Endothelial cell of umbilical vein (primary cell): ENCODE measurements around the gene HBZ. TPM values are rescaled to one million over a fixed set of nuclear protein-coding genes. Genes with fewer than 3 reads are reported as not detected.

Source experiments
- BruUV-seq: library from RNA; stranded (reverse); fragments of 400-500 nt; replicated peaks from 2 replicates; lab custom pipeline; 2021; lab: Mats Ljungman, UMichigan
- CTCF ChIA-PET: fragments of 300-600, 350-600 bp; sonication (Branson Sonifier 250); formaldehyde crosslinking; loops from one replicate; lab custom pipeline; 2021; ENCODE audit warnings: antibody characterized with exemption, inconsistent platforms; lab: Charles Lee
- POLR2A ChIA-PET: fragments of 300-600, 350-600 bp; sonication (Branson Sonifier 250); formaldehyde crosslinking; loops from one replicate; lab custom pipeline; 2021; ENCODE audit warnings: antibody characterized with exemption, inconsistent platforms; lab: Charles Lee
- DNase-seq: peaks from one replicate; pipeline ENCODE4 v3.0.0-alpha.2; 2011; ENCODE audit warnings: low read depth, low spot score
- FAIRE-seq: peaks from 2 replicates; lab custom pipeline; 2011; peaks lifted over from hg19 to GRCh38; lab: Jason Lieb, UNC
- H2AFZ ChIP-seq: 2 replicates; pipeline ENCODE4 v1.6.0; 2012; ENCODE audit warnings: low read depth, low read length, control low read depth, inconsistent platforms
- H3K27ac ChIP-seq: 2 replicates; pipeline ENCODE4 v1.5.1; 2011; ENCODE audit warnings: low read depth, mild to moderate bottlenecking, control low read depth, low read length, moderate library complexity; ENCODE audit not compliant: insufficient read depth
- H3K27me3 ChIP-seq, 2 experiments: 2 replicates each; pipeline versions ENCODE4 v1.6.0 to v1.6.1; 2011; ENCODE audit warnings: low read length in 2 of 2, mixed read lengths in 1 of 2; ENCODE audit not compliant: control insufficient read depth in 2 of 2, insufficient read depth in 2 of 2
- H3K36me3 ChIP-seq, 2 experiments: 2 replicates in 1 of 2; 3 replicates in 1 of 2; pipeline ENCODE4 v1.5.1; 2011; ENCODE audit warnings: low read length in 2 of 2, mild to moderate bottlenecking in 1 of 2, moderate library complexity in 1 of 2; ENCODE audit not compliant: control insufficient read depth in 2 of 2, insufficient read depth in 2 of 2; ENCODE audit errors: extremely low read depth in 1 of 2
- H3K4me1 ChIP-seq: 3 replicates; pipeline ENCODE4 v1.5.1; 2011; ENCODE audit warnings: mild to moderate bottlenecking, low read length; ENCODE audit not compliant: control insufficient read depth, insufficient read depth; ENCODE audit errors: extremely low read depth
- H3K4me2 ChIP-seq: 2 replicates; pipeline ENCODE4 v1.6.1; 2011; ENCODE audit warnings: low read length, control low read depth, mixed read lengths; ENCODE audit not compliant: insufficient read depth
- H3K4me3 ChIP-seq, 3 experiments: fragments of 200-600 bp in 1 of 3; sonication (generic), shearing (Covaris generic) in 1 of 3; replicated peaks in 1 of 3; 2 replicates each; pipeline ENCODE4 v1.5.1; 2011 to 2016; ENCODE audit warnings: control low read depth in 3 of 3, low read length in 3 of 3, mild to moderate bottlenecking in 2 of 3, inconsistent platforms in 1 of 3, low read depth in 1 of 3, moderate library complexity in 1 of 3; ENCODE audit not compliant: insufficient read depth in 1 of 3
- H3K79me2 ChIP-seq: 2 replicates; pipeline ENCODE4 v1.6.0; 2012; ENCODE audit warnings: low read length, inconsistent platforms; ENCODE audit not compliant: control insufficient read depth, insufficient read depth
- H3K9ac ChIP-seq: replicated peaks from 2 replicates; pipeline ENCODE3; 2011; ENCODE audit warnings: low read length, control low read depth; ENCODE audit not compliant: insufficient read depth; ENCODE audit errors: extremely low read depth
- H3K9me1 ChIP-seq: replicated peaks from 3 replicates; pipeline ENCODE4 v1.6.0; 2011; ENCODE audit warnings: mild to moderate bottlenecking, low read length; ENCODE audit not compliant: control insufficient read depth, insufficient read depth; ENCODE audit errors: extremely low read depth
- H3K9me3 ChIP-seq: replicated peaks from 2 replicates; pipeline ENCODE4 v1.5.1; 2012; ENCODE audit warnings: low read length, inconsistent platforms; ENCODE audit not compliant: control insufficient read depth, insufficient read depth
- H4K20me1 ChIP-seq: replicated peaks from 2 replicates; pipeline ENCODE3; 2011; ENCODE audit warnings: mild to moderate bottlenecking, low read length; ENCODE audit not compliant: control insufficient read depth, insufficient read depth; ENCODE audit errors: extremely low read depth
- CTCF ChIP-seq, 2 donors: IDR thresholded peaks; 1 replicate in 1 of 2; 2 replicates in 1 of 2; pipeline ENCODE4 v1.5.1; 2011; ENCODE audit warnings: low read length in 2 of 2, mild to moderate bottlenecking in 2 of 2, moderate library complexity in 2 of 2, control low read depth in 1 of 2, inconsistent platforms in 1 of 2, low read depth in 1 of 2; ENCODE audit not compliant: insufficient read depth in 1 of 2; ENCODE audit errors: extremely low read depth in 1 of 2
- EZH2 ChIP-seq: IDR thresholded peaks from 2 replicates; pipeline ENCODE4 v1.6.1; 2012; ENCODE audit warnings: borderline replicate concordance, low read depth, mild to moderate bottlenecking, moderate library complexity, low read length, inconsistent platforms; ENCODE audit not compliant: severe bottlenecking
- FOS ChIP-seq: IDR thresholded peaks from 2 replicates; pipeline ENCODE4 v1.6.1; 2011; ENCODE audit warnings: mild to moderate bottlenecking, low read length, moderate library complexity, borderline replicate concordance; ENCODE audit not compliant: insufficient read depth
- GATA2 ChIP-seq: IDR thresholded peaks from 2 replicates; pipeline ENCODE4 v1.7.0; 2011; ENCODE audit warnings: low read depth, mild to moderate bottlenecking, moderate library complexity, mixed read lengths, low read length; ENCODE audit not compliant: insufficient read length, insufficient read depth
- JUN ChIP-seq: IDR thresholded peaks from 2 replicates; pipeline ENCODE4 v1.6.1; 2011; ENCODE audit warnings: borderline replicate concordance, low read depth; ENCODE audit not compliant: insufficient read length, insufficient read depth
- MAX ChIP-seq: IDR thresholded peaks from 2 replicates; pipeline ENCODE4 v1.6.1; 2011; ENCODE audit not compliant: insufficient read depth, insufficient read length
- MYC ChIP-seq: IDR thresholded peaks from one replicate; pipeline ENCODE4 v1.6.1; 2011; ENCODE audit warnings: mild to moderate bottlenecking, low read depth, low read length
- POLR2A ChIP-seq: IDR thresholded peaks from 2 replicates; pipeline ENCODE4 v1.6.1; 2012; ENCODE audit warnings: low read depth, mild to moderate bottlenecking, control low read depth, low read length
- POLR2AphosphoS5 ChIP-seq: IDR thresholded peaks from 2 replicates; pipeline ENCODE4 v1.6.1; 2012; ENCODE audit warnings: low read depth, mild to moderate bottlenecking, control low read depth, low read length, moderate library complexity; ENCODE audit not compliant: insufficient read depth
- dilution Hi-C: fragments of 300-500 bp; cut with MboI; formaldehyde crosslinking; loops from one replicate; pipeline ENCODE4 v1.15.0; 2019; ENCODE audit warnings: low sequenced_read_pairs; ENCODE audit not compliant: extremely low pct_ligation_motif_present
- intact Hi-C: fragments of 100-400 bp; cut with micrococcal nuclease; formaldehyde crosslinking; loops from one replicate; pipeline ENCODE4 v1.10.0; 2022
- polyA plus RNA-seq, 4 experiments: library from polyadenylated mRNA; depleted of rRNA in 3 of 4; stranded (reverse) in 3 of 4; unstranded in 1 of 4; fragments of >200 nt; gene quantifications; 2 replicates each; pipeline versions ENCODE4 v1.2.1 to v1.2.3, GENCODE V29; 2011 to 2012; ENCODE audit warnings: missing spikeins in 1 of 4
- total RNA-seq: library from RNA; stranded (reverse); gene quantifications from 2 replicates; pipeline ENCODE4 v1.2.3, GENCODE V29; 2021

Gene HBZ
- total and polyA plus RNA-seq, 2 donors (not counting 3 experiments of a cell fraction or from before 2014, with no cell fraction given) = not detected

GRCh38 chr16:133716-134115 is 18.7 kb upstream of the HBZ start:
- no peak overlapping the region for H3K9ac ChIP-seq
- peaks cover 3% of the 10 kb centered on the region for H3K4me1 ChIP-seq
- intact Hi-C loops = no loop called here
- no peak overlapping the region for H3K4me3 ChIP-seq
- no peaks in the 10 kb centered on the region for H3K9me3 ChIP-seq
- ChIA-PET CTCF (interaction anchor here (1.3 to 1.6 kb wide), 4 partner anchors 16 to 68 kb away, joined by 3 to 12 read pairs (median 4); no protein-coding TSS in a partner anchor), POLR2A (no interaction called here)
- H3K4me2 ChIP-seq = no peak overlapping the region
- dilution Hi-C loops = no loop called here
- no peak overlapping the region for H2AFZ ChIP-seq
- no peaks in the 10 kb centered on the region for H3K36me3 ChIP-seq
- no peaks in the 10 kb centered on the region for H3K27me3 ChIP-seq
- no peaks in the 10 kb centered on the region for H4K20me1 ChIP-seq
- no peak overlapping the region for H3K27ac ChIP-seq
- H3K9me1 ChIP-seq = no peaks in the 10 kb centered on the region
- peaks cover 23% of the 10 kb centered on the region for H3K79me2 ChIP-seq
- no peak for DNase-seq
- BruUV-seq = no TSS peak
- TF ChIP-seq GATA2 (no peak), MAX (no peak), CTCF (IDR thresholded peaks at IDR 0.05; ENCODE audit: extremely low read depth in 1 of 2, insufficient read depth in 1 of 2, low read depth in 1 of 2, low read length in 2 of 2) (no peak), EZH2 (no peak)
- FAIRE-seq = no peak

GRCh38 chr16:138049-138417 is 14.4 kb upstream of the HBZ start:
- Histone ChIP-seq H3K27ac (peak overlapping the region; percentile 2), H3K9ac (peak overlapping the region; percentile 59), H3K27me3 (no peaks in the 10 kb centered on the region), H3K9me1 (no peaks in the 10 kb centered on the region), H3K36me3 (no peaks in the 10 kb centered on the region), H3K79me2 (peaks cover 20% of the 10 kb centered on the region), H4K20me1 (no peaks in the 10 kb centered on the region), H3K4me2 (peak overlapping the region; percentile 40), H3K4me3 (peak overlapping the region; percentile 47 to 79 (median 65)), H3K9me3 (no peaks in the 10 kb centered on the region), H3K4me1 (peaks cover 3% of the 10 kb centered on the region), H2AFZ (peak overlapping the region; percentile 52)
- dilution Hi-C loops = no loop called here
- TF ChIP-seq POLR2AphosphoS5 = no peak
- no peak for TF ChIP-seq EZH2
- no peak for TF ChIP-seq MAX
- no peak for TF ChIP-seq CTCF (IDR thresholded peaks at IDR 0.05; ENCODE audit: extremely low read depth in 1 of 2, insufficient read depth in 1 of 2, low read depth in 1 of 2, low read length in 2 of 2)
- no peak for TF ChIP-seq FOS
- no peak for TF ChIP-seq POLR2A
- no peak for TF ChIP-seq GATA2
- TF ChIP-seq MYC = no peak
- no peak for TF ChIP-seq JUN
- DNase-seq = peak; percentile 18
- CTCF ChIA-PET = interaction anchor here (1.0 to 2.6 kb wide), 4 partner anchors 19 to 72 kb away, joined by 3 to 16 read pairs (median 4); no protein-coding TSS in a partner anchor
- intact Hi-C loops = no loop called here
- POLR2A ChIA-PET = no interaction called here
- no peak for FAIRE-seq
- BruUV-seq = no TSS peak
